ENCODE data around the gene C1orf159.

DNA sequence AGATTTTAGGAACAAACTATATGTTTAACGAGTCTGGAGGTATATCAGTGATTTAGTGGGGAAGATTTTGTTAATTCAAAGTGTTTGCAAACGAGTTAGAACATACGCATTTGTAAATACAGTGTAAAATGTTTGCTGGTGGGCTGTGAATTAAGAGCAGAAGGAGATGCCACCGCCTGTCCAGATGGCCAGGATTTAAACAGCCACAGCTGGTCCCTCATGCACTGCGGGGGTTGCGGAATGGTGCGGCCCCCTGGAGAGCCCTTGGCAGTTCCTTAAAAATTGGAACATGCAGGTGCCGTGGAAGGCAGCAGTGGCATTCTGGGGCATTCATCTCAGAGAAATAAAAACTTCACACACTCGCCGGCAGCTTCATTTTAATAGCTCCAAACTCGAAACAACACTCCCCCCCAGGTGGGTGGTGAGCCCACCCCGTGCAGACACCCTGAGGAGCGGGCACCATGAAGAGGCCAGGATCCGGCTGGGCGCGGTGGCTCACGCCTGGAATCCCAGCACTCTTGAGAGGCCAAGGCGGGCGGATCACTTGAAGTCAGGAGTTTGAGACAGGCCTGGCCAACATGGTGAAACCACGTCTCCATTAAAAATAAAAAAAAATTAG is 3.5 kb upstream of the C1orf159 start:
- no peak for TF ChIP-seq EP300 (conservative IDR thresholded peaks at IDR 0.05; ENCODE audit: poor library complexity, severe bottlenecking)
- TF ChIP-seq, protein P1, sequence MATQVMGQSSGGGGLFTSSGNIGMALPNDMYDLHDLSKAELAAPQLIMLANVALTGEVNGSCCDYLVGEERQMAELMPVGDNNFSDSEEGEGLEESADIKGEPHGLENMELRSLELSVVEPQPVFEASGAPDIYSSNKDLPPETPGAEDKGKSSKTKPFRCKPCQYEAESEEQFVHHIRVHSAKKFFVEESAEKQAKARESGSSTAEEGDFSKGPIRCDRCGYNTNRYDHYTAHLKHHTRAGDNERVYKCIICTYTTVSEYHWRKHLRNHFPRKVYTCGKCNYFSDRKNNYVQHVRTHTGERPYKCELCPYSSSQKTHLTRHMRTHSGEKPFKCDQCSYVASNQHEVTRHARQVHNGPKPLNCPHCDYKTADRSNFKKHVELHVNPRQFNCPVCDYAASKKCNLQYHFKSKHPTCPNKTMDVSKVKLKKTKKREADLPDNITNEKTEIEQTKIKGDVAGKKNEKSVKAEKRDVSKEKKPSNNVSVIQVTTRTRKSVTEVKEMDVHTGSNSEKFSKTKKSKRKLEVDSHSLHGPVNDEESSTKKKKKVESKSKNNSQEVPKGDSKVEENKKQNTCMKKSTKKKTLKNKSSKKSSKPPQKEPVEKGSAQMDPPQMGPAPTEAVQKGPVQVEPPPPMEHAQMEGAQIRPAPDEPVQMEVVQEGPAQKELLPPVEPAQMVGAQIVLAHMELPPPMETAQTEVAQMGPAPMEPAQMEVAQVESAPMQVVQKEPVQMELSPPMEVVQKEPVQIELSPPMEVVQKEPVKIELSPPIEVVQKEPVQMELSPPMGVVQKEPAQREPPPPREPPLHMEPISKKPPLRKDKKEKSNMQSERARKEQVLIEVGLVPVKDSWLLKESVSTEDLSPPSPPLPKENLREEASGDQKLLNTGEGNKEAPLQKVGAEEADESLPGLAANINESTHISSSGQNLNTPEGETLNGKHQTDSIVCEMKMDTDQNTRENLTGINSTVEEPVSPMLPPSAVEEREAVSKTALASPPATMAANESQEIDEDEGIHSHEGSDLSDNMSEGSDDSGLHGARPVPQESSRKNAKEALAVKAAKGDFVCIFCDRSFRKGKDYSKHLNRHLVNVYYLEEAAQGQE (IDR thresholded peaks at IDR 0.05; ENCODE audit: borderline replicate concordance), result no peak
- no peak for TF ChIP-seq EZH2 (IDR thresholded peaks at IDR 0.05; ENCODE audit: borderline replicate concordance, insufficient read depth, low read length, poor library complexity, severe bottlenecking)
- TF ChIP-seq, protein P2, sequence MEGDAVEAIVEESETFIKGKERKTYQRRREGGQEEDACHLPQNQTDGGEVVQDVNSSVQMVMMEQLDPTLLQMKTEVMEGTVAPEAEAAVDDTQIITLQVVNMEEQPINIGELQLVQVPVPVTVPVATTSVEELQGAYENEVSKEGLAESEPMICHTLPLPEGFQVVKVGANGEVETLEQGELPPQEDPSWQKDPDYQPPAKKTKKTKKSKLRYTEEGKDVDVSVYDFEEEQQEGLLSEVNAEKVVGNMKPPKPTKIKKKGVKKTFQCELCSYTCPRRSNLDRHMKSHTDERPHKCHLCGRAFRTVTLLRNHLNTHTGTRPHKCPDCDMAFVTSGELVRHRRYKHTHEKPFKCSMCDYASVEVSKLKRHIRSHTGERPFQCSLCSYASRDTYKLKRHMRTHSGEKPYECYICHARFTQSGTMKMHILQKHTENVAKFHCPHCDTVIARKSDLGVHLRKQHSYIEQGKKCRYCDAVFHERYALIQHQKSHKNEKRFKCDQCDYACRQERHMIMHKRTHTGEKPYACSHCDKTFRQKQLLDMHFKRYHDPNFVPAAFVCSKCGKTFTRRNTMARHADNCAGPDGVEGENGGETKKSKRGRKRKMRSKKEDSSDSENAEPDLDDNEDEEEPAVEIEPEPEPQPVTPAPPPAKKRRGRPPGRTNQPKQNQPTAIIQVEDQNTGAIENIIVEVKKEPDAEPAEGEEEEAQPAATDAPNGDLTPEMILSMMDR (IDR thresholded peaks at IDR 0.05; ENCODE audit: poor library complexity, severe bottlenecking), result no peak
- TF ChIP-seq TAF1 (IDR thresholded peaks at IDR 0.05; ENCODE audit: low read depth), result no peak
- TF ChIP-seq RAD21 (conservative IDR thresholded peaks at IDR 0.05), result no peak
- no peak for TF ChIP-seq SMC3 (conservative IDR thresholded peaks at IDR 0.05; ENCODE audit: poor library complexity)
- TF ChIP-seq POLR2AphosphoS5 (IDR thresholded peaks at IDR 0.05), result no peak
- no peak for TF ChIP-seq MXI1 (conservative IDR thresholded peaks at IDR 0.05; ENCODE audit: poor library complexity, severe bottlenecking)

Data from neural cell (in vitro differentiated cells).